LNCaP clone FGC (cell line): Measurements from ENCODE around the gene ADSS1.
A peak's percentile ranks its signal among the peaks of the same experiment; 100 is the strongest.

Experiments used
- DNase-seq: peaks from one replicate; pipeline ENCODE4 v3.0.0-alpha.2; 2011; ENCODE audit warnings: low read depth
- H3K4me3 ChIP-seq: 2 replicates; pipeline ENCODE4 v1.5.1; 2011; ENCODE audit warnings: mild to moderate bottlenecking, low read depth, low read length, control low read depth
- CTCF ChIP-seq: IDR thresholded peaks from 2 replicates; pipeline ENCODE4 v1.5.1; 2012; ENCODE audit warnings: mild to moderate bottlenecking; ENCODE audit not compliant: control insufficient read depth, insufficient read depth; ENCODE audit errors: extremely low read depth

Gene ADSS1

GRCh38 chr14:104718147-104718546 is 5.9 kb upstream of the ADSS1 start:
- no peak for TF ChIP-seq CTCF
- DNase-seq: no peak
- no peak overlapping the region for H3K4me3 ChIP-seq

GRCh38 chr14:104718871-104719270 is 5.2 kb upstream of the ADSS1 start:
- TF ChIP-seq CTCF: no peak
- no peak overlapping the region for H3K4me3 ChIP-seq
- DNase-seq: no peak

GRCh38 chr14:104719343-104719742 is 4.7 kb upstream of the ADSS1 start:
- TF ChIP-seq CTCF: no peak
- DNase-seq: no peak
- H3K4me3 ChIP-seq: no peak overlapping the region

- no peak for DNase-seq
- TF ChIP-seq CTCF: no peak
Measured at GRCh38 chr14:104721505-104722431, 2.3 kb upstream of the ADSS1 start.

GRCh38 chr14:104722938-104723650 is 935 bp upstream of the ADSS1 start:
- TF ChIP-seq CTCF: no peak
- no peak for DNase-seq
- H3K4me3 ChIP-seq: peak overlapping the region; percentile 65

More at GRCh38 chr14:104721505-104722431, 2.3 kb upstream of the ADSS1 start:
- H3K4me3 ChIP-seq: no peak overlapping the region

- H3K4me3 ChIP-seq: peak overlapping the region; percentile 65
- DNase-seq: no peak
- no peak for TF ChIP-seq CTCF
Measured at GRCh38 chr14:104724407-104724980, 465 bp downstream of the ADSS1 start.
